HFF-Myc (cell line): Measurements from ENCODE around the gene ZNF263.

Source experiments
- DNase-seq: peaks from one replicate; pipeline ENCODE4 v3.0.0-alpha.2; 2011; ENCODE audit warnings: low read depth; ENCODE audit errors: extremely low read depth
- H3K4me3 ChIP-seq: replicated peaks from 2 replicates; pipeline ENCODE4 v1.5.1; 2011; ENCODE audit warnings: low read depth, mild to moderate bottlenecking, control low read depth, low read length
- CTCF ChIP-seq: IDR thresholded peaks from 2 replicates; pipeline ENCODE4 v1.5.1; 2012; ENCODE audit warnings: mild to moderate bottlenecking, low read depth, low read length, control low read depth; ENCODE audit errors: missing control alignments

The ZNF263 gene

GRCh38 chr16:3321816-3322215 is 38.5 kb downstream of the ZNF263 start:
- TF ChIP-seq CTCF = no peak
- no peak for DNase-seq

GRCh38 chr16:3327514-3327913 is 44.2 kb downstream of the ZNF263 start:
- TF ChIP-seq CTCF = no peak
- no peak for DNase-seq
- H3K4me3 ChIP-seq = no peak overlapping the region

More at GRCh38 chr16:3321816-3322215, 38.5 kb downstream of the ZNF263 start:
- H3K4me3 ChIP-seq = no peak overlapping the region

- no peak overlapping the region for H3K4me3 ChIP-seq
- DNase-seq = no peak
- no peak for TF ChIP-seq CTCF
Measured at GRCh38 chr16:3328104-3328503, 44.8 kb downstream of the ZNF263 start.

- H3K4me3 ChIP-seq = no peak overlapping the region
- no peak for DNase-seq
- no peak for TF ChIP-seq CTCF
Measured at GRCh38 chr16:3328643-3329042, 45.4 kb downstream of the ZNF263 start.
